ENCODE data around the gene PRRX2.

GRCh38 chr9:129671519-129671918 lies 6.1 kb downstream of the PRRX2 start:
- no peak for TF ChIP-seq EZH2 (IDR thresholded peaks at IDR 0.05; ENCODE audit: borderline replicate concordance, low read length)
- TF ChIP-seq CTCF (IDR thresholded peaks at IDR 0.05; ENCODE audit: low read length), result no peak

All from OCI-LY1 (cell line).